Measurements from ENCODE around the gene VAT1. TPM values are rescaled to one million over a fixed set of nuclear protein-coding genes. Genes with fewer than 3 reads are reported as not detected.

VAT1 gene
- total and polyA plus RNA-seq, 9 of the 15 experiments (the other 6 are each of a cell fraction or from before 2014, with no cell fraction given), result 29.4 to 153 (median 66.7) TPM

DNA sequence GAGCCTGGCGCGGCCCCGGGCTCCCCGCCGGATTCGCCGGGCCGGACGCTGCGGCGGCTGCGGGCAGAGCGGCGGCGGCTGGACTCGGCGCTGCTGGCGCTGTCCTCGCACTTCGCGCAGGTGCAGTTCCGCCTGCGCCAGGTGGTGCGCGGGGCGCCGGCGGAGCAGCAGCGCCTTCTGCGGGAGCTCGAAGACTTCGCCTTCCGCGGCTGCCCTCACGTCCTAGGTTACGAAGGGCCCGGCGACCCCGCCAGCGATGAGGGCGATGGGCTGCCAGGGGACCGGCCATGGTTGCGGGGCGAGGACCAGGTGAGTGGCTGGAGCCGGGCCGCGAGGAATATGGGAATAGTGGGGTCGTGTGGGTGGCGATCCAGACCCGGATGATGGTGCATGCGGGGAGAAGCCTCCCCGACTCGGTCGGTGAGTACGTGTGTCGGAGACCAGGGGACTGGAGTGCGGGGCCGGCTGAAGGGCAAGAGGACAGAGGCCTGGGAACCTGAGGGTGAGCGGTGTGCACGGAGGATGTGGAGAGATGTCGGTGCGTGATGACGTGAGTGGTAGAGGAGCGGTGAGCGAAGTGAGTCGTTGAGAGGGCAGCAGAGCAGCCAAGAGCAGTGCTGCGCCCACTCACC, 41.3 kb downstream of the VAT1 start (continued):
- TF ChIP-seq MEF2D (tag; conservative IDR thresholded peaks at IDR 0.05; ENCODE audit: low read depth) (no peak), KDM5B (IDR thresholded peaks at IDR 0.05; ENCODE audit: insufficient replicate concordance, low read depth, low read length) (no peak), MAFG (tag; conservative IDR thresholded peaks at IDR 0.05) (no peak), ZFP1 (CRISPR knock-in tag; IDR thresholded peaks at IDR 0.05) (no peak), CEBPG (CRISPR knock-in tag; IDR thresholded peaks at IDR 0.05) (no peak), CEBPG (tag; conservative IDR thresholded peaks at IDR 0.05 in 1 of 2, IDR thresholded peaks at IDR 0.05 in 1 of 2) (no peak), SMARCE1 (IDR thresholded peaks at IDR 0.05) (0 out of 2 replicates have a peak, but pooled peaks have one; percentile 13), ZNF507 (tag; conservative IDR thresholded peaks at IDR 0.05) (no peak), HNRNPH1 (optimal IDR thresholded peaks at IDR 0.05; ENCODE audit: low read depth, low read length) (no peak), TBL1XR1 (IDR thresholded peaks at IDR 0.05; ENCODE audit: low read length in 2 of 2) (no peak), TCF7L2 (IDR thresholded peaks at IDR 0.05; ENCODE audit: low read depth, low read length) (no peak), CHCHD3 (CRISPR knock-in tag; IDR thresholded peaks at IDR 0.05) (no peak), ARNT (IDR thresholded peaks at IDR 0.05) (no peak), ZNF311 (CRISPR knock-in tag; IDR thresholded peaks at IDR 0.05) (no peak)
- TF ChIP-seq, protein P1, sequence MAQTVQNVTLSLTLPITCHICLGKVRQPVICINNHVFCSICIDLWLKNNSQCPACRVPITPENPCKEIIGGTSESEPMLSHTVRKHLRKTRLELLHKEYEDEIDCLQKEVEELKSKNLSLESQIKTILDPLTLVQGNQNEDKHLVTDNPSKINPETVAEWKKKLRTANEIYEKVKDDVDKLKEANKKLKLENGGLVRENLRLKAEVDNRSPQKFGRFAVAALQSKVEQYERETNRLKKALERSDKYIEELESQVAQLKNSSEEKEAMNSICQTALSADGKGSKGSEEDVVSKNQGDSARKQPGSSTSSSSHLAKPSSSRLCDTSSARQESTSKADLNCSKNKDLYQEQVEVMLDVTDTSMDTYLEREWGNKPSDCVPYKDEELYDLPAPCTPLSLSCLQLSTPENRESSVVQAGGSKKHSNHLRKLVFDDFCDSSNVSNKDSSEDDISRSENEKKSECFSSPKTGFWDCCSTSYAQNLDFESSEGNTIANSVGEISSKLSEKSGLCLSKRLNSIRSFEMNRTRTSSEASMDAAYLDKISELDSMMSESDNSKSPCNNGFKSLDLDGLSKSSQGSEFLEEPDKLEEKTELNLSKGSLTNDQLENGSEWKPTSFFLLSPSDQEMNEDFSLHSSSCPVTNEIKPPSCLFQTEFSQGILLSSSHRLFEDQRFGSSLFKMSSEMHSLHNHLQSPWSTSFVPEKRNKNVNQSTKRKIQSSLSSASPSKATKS (CRISPR knock-in tag; IDR thresholded peaks at IDR 0.05), result no peak
- TF ChIP-seq, protein P2, sequence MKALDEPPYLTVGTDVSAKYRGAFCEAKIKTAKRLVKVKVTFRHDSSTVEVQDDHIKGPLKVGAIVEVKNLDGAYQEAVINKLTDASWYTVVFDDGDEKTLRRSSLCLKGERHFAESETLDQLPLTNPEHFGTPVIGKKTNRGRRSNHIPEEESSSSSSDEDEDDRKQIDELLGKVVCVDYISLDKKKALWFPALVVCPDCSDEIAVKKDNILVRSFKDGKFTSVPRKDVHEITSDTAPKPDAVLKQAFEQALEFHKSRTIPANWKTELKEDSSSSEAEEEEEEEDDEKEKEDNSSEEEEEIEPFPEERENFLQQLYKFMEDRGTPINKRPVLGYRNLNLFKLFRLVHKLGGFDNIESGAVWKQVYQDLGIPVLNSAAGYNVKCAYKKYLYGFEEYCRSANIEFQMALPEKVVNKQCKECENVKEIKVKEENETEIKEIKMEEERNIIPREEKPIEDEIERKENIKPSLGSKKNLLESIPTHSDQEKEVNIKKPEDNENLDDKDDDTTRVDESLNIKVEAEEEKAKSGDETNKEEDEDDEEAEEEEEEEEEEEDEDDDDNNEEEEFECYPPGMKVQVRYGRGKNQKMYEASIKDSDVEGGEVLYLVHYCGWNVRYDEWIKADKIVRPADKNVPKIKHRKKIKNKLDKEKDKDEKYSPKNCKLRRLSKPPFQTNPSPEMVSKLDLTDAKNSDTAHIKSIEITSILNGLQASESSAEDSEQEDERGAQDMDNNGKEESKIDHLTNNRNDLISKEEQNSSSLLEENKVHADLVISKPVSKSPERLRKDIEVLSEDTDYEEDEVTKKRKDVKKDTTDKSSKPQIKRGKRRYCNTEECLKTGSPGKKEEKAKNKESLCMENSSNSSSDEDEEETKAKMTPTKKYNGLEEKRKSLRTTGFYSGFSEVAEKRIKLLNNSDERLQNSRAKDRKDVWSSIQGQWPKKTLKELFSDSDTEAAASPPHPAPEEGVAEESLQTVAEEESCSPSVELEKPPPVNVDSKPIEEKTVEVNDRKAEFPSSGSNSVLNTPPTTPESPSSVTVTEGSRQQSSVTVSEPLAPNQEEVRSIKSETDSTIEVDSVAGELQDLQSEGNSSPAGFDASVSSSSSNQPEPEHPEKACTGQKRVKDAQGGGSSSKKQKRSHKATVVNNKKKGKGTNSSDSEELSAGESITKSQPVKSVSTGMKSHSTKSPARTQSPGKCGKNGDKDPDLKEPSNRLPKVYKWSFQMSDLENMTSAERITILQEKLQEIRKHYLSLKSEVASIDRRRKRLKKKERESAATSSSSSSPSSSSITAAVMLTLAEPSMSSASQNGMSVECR (CRISPR knock-in tag; IDR thresholded peaks at IDR 0.05), result peak; percentile 42; the same call in 1 of the 2 replicates
- TF ChIP-seq, protein P3, sequence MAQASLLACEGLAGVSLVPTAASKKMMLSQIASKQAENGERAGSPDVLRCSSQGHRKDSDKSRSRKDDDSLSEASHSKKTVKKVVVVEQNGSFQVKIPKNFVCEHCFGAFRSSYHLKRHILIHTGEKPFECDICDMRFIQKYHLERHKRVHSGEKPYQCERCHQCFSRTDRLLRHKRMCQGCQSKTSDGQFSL (CRISPR knock-in tag; IDR thresholded peaks at IDR 0.05), result no peak
- TF ChIP-seq, protein P3 (tag; IDR thresholded peaks at IDR 0.05), result no peak
- TF ChIP-seq, protein P4, sequence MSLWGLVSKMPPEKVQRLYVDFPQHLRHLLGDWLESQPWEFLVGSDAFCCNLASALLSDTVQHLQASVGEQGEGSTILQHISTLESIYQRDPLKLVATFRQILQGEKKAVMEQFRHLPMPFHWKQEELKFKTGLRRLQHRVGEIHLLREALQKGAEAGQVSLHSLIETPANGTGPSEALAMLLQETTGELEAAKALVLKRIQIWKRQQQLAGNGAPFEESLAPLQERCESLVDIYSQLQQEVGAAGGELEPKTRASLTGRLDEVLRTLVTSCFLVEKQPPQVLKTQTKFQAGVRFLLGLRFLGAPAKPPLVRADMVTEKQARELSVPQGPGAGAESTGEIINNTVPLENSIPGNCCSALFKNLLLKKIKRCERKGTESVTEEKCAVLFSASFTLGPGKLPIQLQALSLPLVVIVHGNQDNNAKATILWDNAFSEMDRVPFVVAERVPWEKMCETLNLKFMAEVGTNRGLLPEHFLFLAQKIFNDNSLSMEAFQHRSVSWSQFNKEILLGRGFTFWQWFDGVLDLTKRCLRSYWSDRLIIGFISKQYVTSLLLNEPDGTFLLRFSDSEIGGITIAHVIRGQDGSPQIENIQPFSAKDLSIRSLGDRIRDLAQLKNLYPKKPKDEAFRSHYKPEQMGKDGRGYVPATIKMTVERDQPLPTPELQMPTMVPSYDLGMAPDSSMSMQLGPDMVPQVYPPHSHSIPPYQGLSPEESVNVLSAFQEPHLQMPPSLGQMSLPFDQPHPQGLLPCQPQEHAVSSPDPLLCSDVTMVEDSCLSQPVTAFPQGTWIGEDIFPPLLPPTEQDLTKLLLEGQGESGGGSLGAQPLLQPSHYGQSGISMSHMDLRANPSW (CRISPR knock-in tag; IDR thresholded peaks at IDR 0.05), result no peak

Measured in K562 (cell line).